K562 (cell line): ENCODE data around the gene CELF4. TPM values are rescaled to one million over a fixed set of nuclear protein-coding genes. Genes with fewer than 3 reads are reported as not detected.

ENCODE experiments used
- ATAC-seq: fragments of 200-7000 bp; cut with Tn5 transposase; 3 replicates; pipeline ENCODE4 v1.9.1; 2020; ENCODE audit warnings: moderate library complexity
- BruUV-seq: library from RNA; stranded (reverse); fragments of 400-500 nt; replicated peaks from 2 replicates; lab custom pipeline; 2021; lab: Mats Ljungman, UMichigan
- CTCF ChIA-PET: fragments of 300-600 bp; formaldehyde crosslinking; extraction: SDS; loops from one replicate; lab custom pipeline; 2021; ENCODE audit warnings: low intra/inter-chr PET ratio; lab: Yijun Ruan, JAX
- POLR2A ChIA-PET: fragments of 300-600, 350-650 bp; sonication (Branson Sonifier 250); formaldehyde crosslinking; extraction: SDS; loops from one replicate; lab custom pipeline; 2021; ENCODE audit warnings: antibody characterized with exemption, inconsistent platforms; lab: Yijun Ruan, JAX
- DNase-seq, 4 experiments: peaks; one replicate each; pipeline versions ENCODE4 v3.0.0 to v3.0.0-alpha.2; 2011 to 2018; ENCODE audit warnings: low spot score in 3 of 4, mixed read lengths in 3 of 4; ENCODE audit errors: extremely low read depth in 1 of 4
- FAIRE-seq: peaks from 2 replicates; lab custom pipeline; 2011; peaks lifted over from hg19 to GRCh38; lab: Jason Lieb, UNC
- H2AFZ ChIP-seq: 2 replicates; pipeline ENCODE4 v1.6.0; 2011; ENCODE audit warnings: low read depth, low read length, control low read depth, inconsistent platforms
- H3K27ac ChIP-seq: fragments of 200-600 bp; 3 replicates; pipeline ENCODE4 v1.8.0; 2011; ENCODE audit warnings: low read depth, mild to moderate bottlenecking, control low read depth, inconsistent platforms, low read length, moderate library complexity, mixed read lengths; ENCODE audit errors: extremely low read depth
- H3K27me3 ChIP-seq, 2 experiments: fragments of 300-600 bp in 1 of 2; 2 replicates in 1 of 2; 3 replicates in 1 of 2; pipeline versions ENCODE4 v1.6.0 to v1.8.0; 2011; ENCODE audit warnings: inconsistent platforms in 2 of 2, low read length in 2 of 2, mild to moderate bottlenecking in 1 of 2, mixed read lengths in 1 of 2, moderate library complexity in 1 of 2; ENCODE audit not compliant: control insufficient read depth in 2 of 2, insufficient read depth in 2 of 2
- H3K36me3 ChIP-seq: fragments of 300-600 bp; 3 replicates; pipeline ENCODE4 v1.8.0; 2011; ENCODE audit warnings: mild to moderate bottlenecking, low read length, inconsistent platforms; ENCODE audit not compliant: control insufficient read depth, insufficient read depth
- H3K4me1 ChIP-seq, 2 experiments: fragments of 200-600 bp in 1 of 2; replicated peaks in 1 of 2; 2 replicates in 1 of 2; 3 replicates in 1 of 2; pipeline versions ENCODE4 v1.5.1 to v1.8.0; 2011; ENCODE audit warnings: inconsistent platforms in 2 of 2, low read length in 2 of 2, mild to moderate bottlenecking in 1 of 2, mixed read lengths in 1 of 2, moderate library complexity in 1 of 2; ENCODE audit not compliant: control insufficient read depth in 2 of 2, insufficient read depth in 2 of 2
- H3K4me2 ChIP-seq: 2 replicates; pipeline ENCODE4 v1.6.1; 2011; ENCODE audit warnings: low read length, control low read depth, inconsistent platforms, mixed read lengths; ENCODE audit not compliant: insufficient read depth
- H3K4me3 ChIP-seq: fragments of 200-600 bp; sonication (generic), shearing (Covaris generic); 2 replicates; pipeline ENCODE4 v1.5.1; 2016; ENCODE audit warnings: control low read depth, inconsistent platforms
- H3K79me2 ChIP-seq: fragments of 200-600 bp; 3 replicates; pipeline ENCODE4 v1.8.0; 2011; ENCODE audit warnings: low read length, inconsistent platforms; ENCODE audit not compliant: control insufficient read depth, insufficient read depth
- H3K9ac ChIP-seq, 2 experiments: 2 replicates each; pipeline versions ENCODE4 v1.6.0 to v1.6.1; 2011; ENCODE audit warnings: low read depth in 2 of 2, low read length in 2 of 2, control low read depth in 1 of 2, inconsistent platforms in 1 of 2, mild to moderate bottlenecking in 1 of 2, mixed read lengths in 1 of 2; ENCODE audit not compliant: insufficient read depth in 1 of 2
- H3K9me1 ChIP-seq: one replicate; pipeline ENCODE4 v1.6.0; 2011; ENCODE audit warnings: inconsistent platforms, mild to moderate bottlenecking, low read length, moderate library complexity; ENCODE audit not compliant: control insufficient read depth, insufficient read depth
- H3K9me3 ChIP-seq: replicated peaks from 2 replicates; pipeline ENCODE4 v1.5.1; 2011; ENCODE audit warnings: low read depth, low read length, inconsistent platforms; ENCODE audit not compliant: control insufficient read depth, insufficient read depth
- H4K20me1 ChIP-seq: replicated peaks from 2 replicates; pipeline ENCODE4 v1.6.1; 2011; ENCODE audit warnings: low read length, inconsistent platforms, mixed read lengths; ENCODE audit not compliant: control insufficient read depth, insufficient read depth
- HMGN3 ChIP-seq: IDR thresholded peaks from 2 replicates; pipeline ENCODE4 v1.6.1; 2011; ENCODE audit warnings: borderline replicate concordance, low read depth, mild to moderate bottlenecking, mixed read lengths, low read length; ENCODE audit not compliant: insufficient read length; ENCODE audit errors: extremely low read depth
- SETDB1 ChIP-seq: IDR thresholded peaks from one replicate; pipeline ENCODE4 v1.6.1; 2012; ENCODE audit warnings: low read length, control low read depth, inconsistent platforms
- ZBED1 ChIP-seq: IDR thresholded peaks from 2 replicates; pipeline ENCODE4 v1.6.1; 2014
- ZNF133 ChIP-seq: fragments of 250-450 bp; sonication (Bioruptor Pico); IDR thresholded peaks from 2 replicates; pipeline ENCODE4 v1.4.0; 2020; ENCODE audit warnings: mild to moderate bottlenecking
- ZNF695 ChIP-seq: fragments of 450-650 bp; formaldehyde crosslinking; IDR thresholded peaks from 2 replicates; pipeline ENCODE4 v1.4.0; 2020; ENCODE audit warnings: mild to moderate bottlenecking, moderate library complexity
- whole genome bisulfite sequencing: fragments of 100-300 bp; shearing (Covaris generic); methylation state at CpG from one replicate; pipeline ENCODE4 v1.1.6; 2016; ENCODE audit warnings: low coverage, mixed read lengths; ENCODE audit not compliant: insufficient coverage; ENCODE audit errors: missing lambda C conversion rate; 5-methylcytosine and 5-hydroxymethylcytosine counted together
- in situ Hi-C: fragments of 300-500 bp; cut with MboI; formaldehyde crosslinking; loops from 4 replicates; pipeline ENCODE4 v1.15.0; 2018; ENCODE audit warnings: inconsistent platforms, mixed read lengths
- intact Hi-C: fragments of 100-400 bp; cut with micrococcal nuclease; formaldehyde crosslinking; loops from 2 replicates; pipeline ENCODE4 v1.14.2; 2022
- polyA plus RNA-seq, 8 experiments: library from polyadenylated mRNA; depleted of rRNA in 4 of 8; stranded (reverse) in 5 of 8; unstranded in 3 of 8; fragments of >200 nt; fragmentation: Nextera tagmentation in 2 of 8; fragmentation: Illumina TruSeq in 1 of 8; extraction: Ambion mirVana in 2 of 8; extraction: Trizol in 1 of 8; gene quantifications; 2 replicates each; pipeline versions ENCODE4 v1.2.1 to v1.2.3, GENCODE V29; 2011 to 2014; ENCODE audit warnings: inconsistent platforms in 1 of 8, missing spikeins in 1 of 8
- total RNA-seq, 7 experiments: library from RNA; depleted of rRNA in 6 of 7; stranded (reverse); fragments of >200 nt in 6 of 7; fragmentation: Illumina TruSeq in 2 of 7; extraction: Trizol in 2 of 7; gene quantifications; 2 replicates each; pipeline versions ENCODE4 v1.2.1 to v1.2.3, GENCODE V29; 2011 to 2021; ENCODE audit warnings: low replicate concordance in 1 of 7
- TF ChIP-seq, protein P1 (sequence below), 3 experiments: IDR thresholded peaks in 2 of 3; conservative IDR thresholded peaks in 1 of 3; 2 replicates each; pipeline ENCODE4 v1.5.1; 2011 to 2012; ENCODE audit warnings: low read length in 3 of 3, mild to moderate bottlenecking in 3 of 3, control low read depth in 2 of 3, improper control_type of control experiment in 1 of 3, inconsistent platforms in 1 of 3, low read depth in 1 of 3, mixed read lengths in 1 of 3, moderate library complexity in 1 of 3; ENCODE audit not compliant: insufficient read depth in 2 of 3

Gene CELF4
- total and polyA plus RNA-seq, 9 of the 15 experiments (the other 6 are each of a cell fraction or from before 2014, with no cell fraction given) = 0.04 to 0.24 (median 0.07) TPM; not detected in 3

- intact Hi-C loops (no loop called here), in situ Hi-C loops (no loop called here)
- Histone ChIP-seq H3K9ac (no peak overlapping the region), H4K20me1 (no peaks in the 10 kb centered on the region), H3K9me1 (no peaks in the 10 kb centered on the region), H3K27me3 (no peaks in the 10 kb centered on the region), H3K4me2 (no peak overlapping the region), H3K9me3 (no peaks in the 10 kb centered on the region), H3K36me3 (no peaks in the 10 kb centered on the region), H3K79me2 (no peaks in the 10 kb centered on the region), H2AFZ (no peak overlapping the region), H3K4me3 (no peak overlapping the region), H3K4me1 (no peaks in the 10 kb centered on the region), H3K27ac (no peak overlapping the region)
- DNase-seq = peak in 1 of 4 experiments; percentile 3
- ChIA-PET CTCF (no interaction called here), POLR2A (no interaction called here)
- no peak for ATAC-seq
- no peak for FAIRE-seq
- TF ChIP-seq ZNF133 (CRISPR knock-in tag) = no peak
- TF ChIP-seq SETDB1 = no peak
- no peak for TF ChIP-seq ZBED1
- TF ChIP-seq, protein P1, sequence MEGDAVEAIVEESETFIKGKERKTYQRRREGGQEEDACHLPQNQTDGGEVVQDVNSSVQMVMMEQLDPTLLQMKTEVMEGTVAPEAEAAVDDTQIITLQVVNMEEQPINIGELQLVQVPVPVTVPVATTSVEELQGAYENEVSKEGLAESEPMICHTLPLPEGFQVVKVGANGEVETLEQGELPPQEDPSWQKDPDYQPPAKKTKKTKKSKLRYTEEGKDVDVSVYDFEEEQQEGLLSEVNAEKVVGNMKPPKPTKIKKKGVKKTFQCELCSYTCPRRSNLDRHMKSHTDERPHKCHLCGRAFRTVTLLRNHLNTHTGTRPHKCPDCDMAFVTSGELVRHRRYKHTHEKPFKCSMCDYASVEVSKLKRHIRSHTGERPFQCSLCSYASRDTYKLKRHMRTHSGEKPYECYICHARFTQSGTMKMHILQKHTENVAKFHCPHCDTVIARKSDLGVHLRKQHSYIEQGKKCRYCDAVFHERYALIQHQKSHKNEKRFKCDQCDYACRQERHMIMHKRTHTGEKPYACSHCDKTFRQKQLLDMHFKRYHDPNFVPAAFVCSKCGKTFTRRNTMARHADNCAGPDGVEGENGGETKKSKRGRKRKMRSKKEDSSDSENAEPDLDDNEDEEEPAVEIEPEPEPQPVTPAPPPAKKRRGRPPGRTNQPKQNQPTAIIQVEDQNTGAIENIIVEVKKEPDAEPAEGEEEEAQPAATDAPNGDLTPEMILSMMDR (IDR thresholded peaks at IDR 0.05 in 2 of 3, conservative IDR thresholded peaks at IDR 0.05 in 1 of 3; ENCODE audit: insufficient read depth in 2 of 3, low read depth in 1 of 3, low read length in 3 of 3) = peak in 2 of 3 experiments; percentile 31 to 39; a peak in 4 of 6 replicates
- TF ChIP-seq ZNF695 = no peak
- no peak for TF ChIP-seq HMGN3
- no TSS peak for BruUV-seq
- 0% methylated on average over 1 of the region's 1 CpG for WGBS
These were observed 358.3 kb downstream of the CELF4 start for GRCh38 chr18:37207343-37207742.
